ENCODE measurements around the gene PTTG1IP2.
A peak's percentile ranks its signal among the peaks of the same experiment; 100 is the strongest.
"Not testable (repeated sequence)": the region's sequence is repeated elsewhere in the genome, so short reads cannot be mapped to it uniquely, and the experiment has no call there.

PTTG1IP2 gene

DNA sequence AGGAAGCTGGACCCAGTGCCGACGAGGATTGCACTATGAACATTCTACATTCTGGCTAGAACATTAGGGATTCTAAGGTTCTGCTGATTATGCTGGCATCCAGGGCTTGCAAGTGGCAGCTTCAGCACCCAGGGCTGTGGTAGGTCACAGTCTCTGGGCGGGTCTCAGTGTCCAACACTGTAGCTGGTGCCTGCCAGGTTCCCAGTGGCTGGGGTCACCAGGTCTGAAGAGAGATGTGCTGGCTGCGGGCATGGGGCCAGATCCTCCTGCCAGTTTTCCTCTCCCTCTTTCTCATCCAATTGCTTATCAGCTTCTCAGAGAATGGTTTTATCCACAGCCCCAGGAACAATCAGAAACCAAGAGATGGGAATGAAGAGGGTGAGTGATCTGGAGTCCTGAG is at the start of gene PTTG1IP2:
Gene PTTG1IP2, plus strand, starts transcription at position 86 of the 400 bp plus-strand sequence. Its CDS starts 148 bp downstream, at position 234.
- no peak for DNase-seq

DNA sequence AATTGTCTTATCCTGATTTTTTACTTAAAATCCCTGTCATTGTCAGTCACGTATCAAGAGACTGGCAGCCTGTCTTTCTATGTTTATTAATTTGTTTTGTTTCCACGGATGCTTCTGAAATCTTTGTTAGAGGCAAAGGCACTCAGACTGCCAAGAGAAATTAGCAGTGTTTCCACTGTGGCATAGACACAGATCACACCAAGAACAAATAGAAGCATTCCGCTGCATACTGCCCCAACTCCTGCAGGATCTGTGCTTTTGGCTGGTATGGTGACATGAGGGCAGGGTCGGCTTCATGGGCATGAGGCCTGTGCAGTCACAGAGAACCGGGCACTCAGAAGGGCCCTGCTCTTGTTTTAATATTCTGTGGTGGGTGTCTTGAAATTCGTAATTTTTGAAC is 47.8 kb upstream of the PTTG1IP2 start:
- DNase-seq: no peak

DNA sequence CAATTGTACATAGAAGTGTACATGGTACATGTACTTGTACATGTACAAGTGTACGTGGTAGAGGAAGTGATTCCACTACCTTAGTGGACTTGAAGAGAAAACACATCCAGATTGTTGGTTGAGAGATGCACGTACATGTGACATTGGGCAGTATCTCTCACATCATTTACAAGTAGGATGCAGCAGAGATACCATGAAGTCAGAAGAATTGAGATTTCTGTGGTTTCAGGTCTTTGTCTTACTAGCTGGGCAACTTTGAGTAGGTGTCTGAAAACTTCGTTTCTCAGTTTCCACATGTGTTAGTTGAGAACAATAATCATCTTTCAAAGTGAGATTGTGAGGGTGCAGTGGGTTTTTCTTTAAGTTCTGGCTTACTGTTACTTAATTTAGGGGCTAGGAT is 44.7 kb upstream of the PTTG1IP2 start:
- DNase-seq: no peak

DNA sequence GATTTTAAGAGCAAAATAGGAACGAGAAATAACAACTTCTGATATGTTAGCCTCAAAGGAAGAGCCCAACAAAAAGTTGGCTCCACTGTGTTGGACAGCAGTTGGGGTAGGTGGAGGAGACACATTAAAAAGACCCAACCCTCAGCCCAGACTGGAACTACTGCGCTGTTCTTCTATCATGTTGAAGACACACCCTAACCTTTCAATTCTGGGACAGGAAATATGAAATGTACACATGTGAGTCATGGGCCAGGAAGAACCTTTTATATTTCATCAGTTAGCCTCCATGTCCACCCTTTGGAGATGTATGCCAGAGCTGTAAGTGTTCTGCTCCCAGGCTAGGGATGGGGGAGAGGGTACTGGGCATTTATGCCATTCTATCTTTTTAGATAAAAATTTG is 44.1 kb upstream of the PTTG1IP2 start:
- DNase-seq: no peak

DNA sequence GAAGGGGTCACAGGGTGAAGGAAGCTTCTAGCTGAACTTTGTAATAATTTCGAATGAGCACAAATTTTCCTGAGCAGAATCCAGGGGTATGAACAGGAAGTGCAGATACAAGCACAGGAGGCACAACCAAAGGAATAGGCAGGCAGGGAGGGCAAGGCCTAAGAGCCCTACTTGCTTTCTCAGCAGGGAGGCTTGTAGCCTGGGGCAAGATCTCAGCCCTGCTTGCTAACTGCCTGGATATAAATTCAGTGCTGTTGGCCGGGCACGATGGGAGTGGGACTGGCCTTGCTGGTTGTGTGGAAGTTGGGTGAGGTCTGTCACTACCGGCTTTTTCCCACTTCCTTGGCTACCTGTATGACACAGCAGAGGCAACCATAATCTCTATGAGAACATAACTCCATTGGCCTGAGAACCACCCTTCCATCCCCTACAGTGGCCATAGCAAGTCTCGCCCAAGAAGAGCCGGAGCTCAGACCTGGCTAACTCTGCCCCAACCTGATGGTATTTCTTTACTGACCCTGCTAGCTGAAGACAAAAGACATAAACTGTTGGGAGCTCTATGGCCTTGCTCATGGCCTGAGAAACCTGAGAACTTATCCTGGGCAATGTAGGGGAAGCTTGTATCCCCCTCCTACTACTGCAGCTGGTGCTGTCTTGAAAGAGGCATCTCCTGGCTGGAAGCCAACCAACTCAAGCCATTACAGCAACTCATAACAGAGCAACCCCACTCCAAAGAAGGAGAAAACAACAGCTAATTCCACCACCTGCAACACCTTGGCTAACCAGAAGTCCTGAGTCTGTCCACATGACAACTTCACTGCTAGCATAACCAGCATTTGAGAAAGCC is 38.6 kb upstream of the PTTG1IP2 start:
- no peak for DNase-seq

DNA sequence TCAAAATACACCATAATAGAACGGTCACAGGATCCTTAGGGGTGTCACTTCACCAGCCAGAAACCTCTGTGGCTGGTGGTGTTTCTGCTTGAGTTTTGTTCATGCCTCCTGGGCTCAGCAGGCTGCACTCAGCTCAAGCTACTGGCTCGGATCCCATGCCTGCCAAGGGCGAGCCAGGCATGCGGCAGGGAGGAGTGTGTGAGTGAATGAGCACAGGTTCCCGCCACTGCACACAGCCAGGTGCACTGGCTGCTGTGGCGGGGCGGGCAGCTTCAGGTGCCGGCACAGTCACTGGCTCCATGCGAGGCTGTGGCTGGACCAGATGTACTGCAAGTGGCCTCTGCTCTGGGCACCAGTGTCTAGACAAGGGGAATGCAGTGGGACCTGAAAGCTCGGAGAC is 36.7 kb upstream of the PTTG1IP2 start:
- DNase-seq: no peak

DNA sequence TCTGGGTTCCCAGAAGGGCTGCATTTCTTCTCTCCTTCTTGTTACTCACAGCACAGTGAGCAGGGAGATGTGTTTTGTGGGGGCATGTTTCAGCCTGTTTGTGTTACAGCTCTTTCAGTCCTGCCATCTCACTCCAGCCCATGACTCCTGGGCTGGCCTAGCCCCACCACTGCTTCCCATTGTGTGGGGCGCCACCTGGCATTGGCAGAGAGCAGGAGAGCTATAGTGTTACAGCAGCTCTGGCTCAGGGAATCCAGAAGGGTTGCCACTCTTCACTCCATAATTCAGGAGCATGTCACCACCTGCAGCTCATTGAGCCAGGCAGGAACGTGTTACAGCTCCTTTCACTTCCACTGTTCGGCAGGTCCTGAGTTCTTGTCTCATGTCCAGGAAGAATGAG is 36.2 kb upstream of the PTTG1IP2 start:
- no peak for DNase-seq

DNA sequence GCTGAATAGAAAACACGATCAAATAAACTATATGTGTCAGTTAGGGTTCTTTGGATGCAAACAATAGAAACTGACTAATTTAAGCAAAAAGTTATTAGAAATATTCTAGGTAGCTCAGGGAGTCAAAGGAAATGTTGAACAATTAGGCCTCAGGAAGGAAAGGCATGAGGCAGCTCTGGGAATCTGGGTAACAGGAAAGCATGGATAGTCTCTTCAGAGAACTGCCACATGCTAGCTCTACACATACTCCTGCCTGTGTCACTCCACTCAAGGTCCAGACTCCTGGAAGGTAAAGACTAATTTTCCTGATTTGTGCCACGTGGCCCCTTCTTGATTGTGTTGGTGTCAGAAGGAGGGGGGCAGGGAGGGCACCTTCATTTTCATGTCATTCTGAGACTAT is 23.8 kb upstream of the PTTG1IP2 start:
- no peak for DNase-seq

DNA sequence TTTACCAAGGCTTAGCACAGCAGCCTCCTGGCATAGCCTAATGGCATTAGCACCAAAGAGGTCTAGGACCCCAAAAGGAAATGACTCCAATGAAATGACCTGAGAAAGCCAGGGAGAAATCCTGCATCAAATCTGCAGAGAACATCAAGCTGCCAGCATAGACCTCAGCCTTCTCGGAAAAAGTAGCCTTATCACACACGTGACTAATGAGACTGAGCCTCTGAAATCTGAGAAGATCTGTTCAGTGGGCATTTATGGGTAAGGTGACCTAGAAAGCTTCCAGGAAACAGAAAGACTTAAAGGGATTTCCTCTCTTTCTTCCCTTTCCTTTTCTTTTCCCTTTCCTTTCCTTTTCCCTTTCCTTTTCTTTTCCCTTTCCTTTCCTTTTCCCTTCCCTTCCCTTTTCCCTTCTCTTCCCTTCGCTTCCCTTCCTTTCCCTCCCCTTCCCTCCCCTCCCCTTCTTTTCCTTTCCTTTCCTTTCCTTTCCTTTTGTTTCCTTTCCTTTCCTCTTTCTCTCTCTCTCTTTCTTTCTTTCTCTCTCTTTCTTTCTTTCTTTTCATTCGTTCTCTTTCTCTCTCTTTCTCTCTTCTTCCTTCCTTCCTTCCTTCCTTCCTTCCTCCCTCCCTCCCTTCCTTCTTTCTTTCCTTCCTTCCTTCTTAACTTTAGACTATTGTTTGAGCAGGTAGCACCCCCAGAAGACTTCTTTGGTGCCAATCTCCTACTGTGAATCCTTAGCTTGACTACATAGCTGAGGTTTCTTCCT is 23.1 kb upstream of the PTTG1IP2 start:
- no peak for DNase-seq

DNA sequence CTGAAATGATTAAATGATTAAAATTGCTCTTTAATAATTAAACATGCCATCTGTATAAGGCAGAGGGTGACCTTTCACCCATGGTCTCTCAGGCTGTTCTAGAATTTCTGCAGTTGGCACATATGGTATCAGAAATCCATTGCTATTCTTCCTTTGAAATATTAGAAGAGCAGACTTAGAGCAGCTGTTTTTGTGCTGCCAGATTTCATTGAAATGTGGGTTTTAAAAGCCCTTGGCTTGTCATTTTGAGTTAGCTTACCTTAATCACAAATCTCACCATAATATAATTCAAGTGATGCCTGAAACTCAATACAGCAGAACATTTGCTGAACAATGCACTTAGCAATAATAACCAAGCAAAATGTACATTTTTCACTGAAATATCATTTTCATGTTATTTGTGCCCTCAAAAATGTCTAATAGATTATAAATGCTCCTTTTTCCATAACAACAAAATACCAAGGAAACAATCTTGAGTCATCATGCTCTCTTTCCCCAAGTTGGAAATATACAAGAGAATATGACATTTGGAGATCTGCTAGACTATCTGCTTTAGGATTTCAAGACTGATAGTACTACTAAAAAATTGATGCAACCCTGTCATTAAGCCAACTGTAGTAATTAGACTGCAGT is 16.1 kb upstream of the PTTG1IP2 start:
- no peak for DNase-seq

DNA sequence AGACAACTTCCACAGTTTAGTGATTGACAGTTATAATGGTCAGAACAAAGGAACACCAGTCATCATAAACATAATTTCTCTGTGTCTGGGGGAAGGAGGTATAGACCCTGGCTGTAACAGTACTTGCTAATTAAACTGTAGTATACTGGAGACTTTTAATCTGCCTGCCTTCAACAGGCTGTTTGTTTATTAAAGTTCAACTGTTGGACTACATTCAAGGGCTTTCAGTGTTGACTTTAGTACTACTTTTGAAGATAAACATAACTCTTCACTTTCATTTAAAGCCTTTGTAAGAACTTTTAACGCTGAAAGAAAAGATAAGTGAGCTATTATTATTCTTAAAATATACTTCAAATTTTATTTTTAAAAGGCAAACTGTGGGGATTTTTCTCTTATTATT is 15.5 kb upstream of the PTTG1IP2 start:
- no peak for DNase-seq

DNA sequence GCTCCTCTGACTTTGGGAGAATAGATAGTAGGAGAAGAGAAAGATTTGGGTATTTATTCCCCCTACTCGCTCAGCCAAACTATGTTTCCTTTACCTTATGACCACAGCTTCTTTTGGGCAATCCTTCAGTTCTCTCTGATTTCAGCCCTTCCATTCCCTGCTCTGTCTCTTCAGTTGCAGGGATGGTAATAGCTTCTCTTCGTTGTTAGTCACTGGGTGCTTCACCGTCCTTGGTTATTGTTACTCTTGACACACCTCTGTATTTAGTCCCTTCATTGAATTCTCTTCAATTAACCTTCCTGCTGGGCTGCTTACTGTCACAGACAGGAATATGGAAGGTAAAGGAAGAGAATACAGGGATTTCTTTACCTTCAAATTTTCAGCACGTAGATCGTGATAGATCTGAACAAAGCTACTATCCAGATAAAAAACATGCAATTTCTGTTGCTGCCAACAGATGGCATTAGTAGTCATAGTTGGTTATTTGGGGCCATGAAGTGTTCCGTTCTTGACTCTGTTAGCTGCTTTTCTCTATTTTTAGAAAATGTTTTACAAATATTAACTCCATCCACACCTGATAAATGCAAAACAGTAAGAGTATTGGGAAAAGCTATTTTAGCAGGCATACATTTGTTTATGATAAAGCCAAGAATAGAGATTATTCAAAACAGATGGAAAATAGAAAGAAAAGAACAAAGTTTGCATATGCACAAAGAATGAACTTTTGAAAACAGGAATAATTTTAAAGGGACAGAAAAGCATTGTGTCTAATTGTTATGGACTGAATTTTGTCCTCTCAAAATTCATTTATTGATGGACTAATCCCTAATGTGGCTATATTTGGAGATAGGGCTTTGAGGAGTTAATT is 14.0 kb upstream of the PTTG1IP2 start:
- peak in 1 of 2 donors; percentile 6 for DNase-seq

DNA sequence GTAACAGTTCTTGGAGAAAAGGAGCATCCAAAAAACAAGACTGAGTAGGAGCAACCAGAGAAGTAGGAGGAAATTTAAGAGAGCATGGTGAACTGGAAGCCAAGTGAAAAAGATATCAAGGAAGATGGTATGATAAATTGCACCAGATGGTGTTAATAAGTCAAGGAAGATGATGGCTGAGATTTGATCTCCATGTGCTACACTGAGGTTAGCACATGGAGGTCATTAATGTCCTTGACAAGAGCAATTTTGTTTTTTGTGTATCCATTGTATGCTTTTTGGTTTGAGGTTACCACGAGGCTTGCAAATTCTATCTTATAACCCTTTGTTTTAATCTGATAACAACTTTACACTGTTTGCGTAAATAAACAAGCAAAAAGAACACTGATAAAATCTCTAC is 11.3 kb upstream of the PTTG1IP2 start:
- no peak for DNase-seq

DNA sequence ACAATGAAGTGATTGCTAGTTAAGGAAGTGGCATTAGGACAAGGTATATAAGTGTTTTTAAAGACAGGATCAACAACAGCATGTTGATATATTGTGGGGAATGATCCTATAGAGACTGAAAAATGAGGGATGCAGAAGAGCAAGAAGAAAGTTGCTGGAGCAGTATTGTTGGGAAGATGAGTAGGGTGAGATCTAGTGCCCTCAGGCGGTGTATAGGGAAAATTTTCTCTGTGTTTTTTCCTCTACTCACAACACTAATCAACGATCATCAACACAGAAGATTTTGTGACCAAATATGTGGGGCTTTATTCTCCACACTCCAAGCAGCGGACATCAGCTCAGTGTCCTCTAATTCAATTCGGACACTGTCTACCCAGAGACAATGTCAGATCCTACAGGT is 9.6 kb upstream of the PTTG1IP2 start:
- DNase-seq: no peak

DNA sequence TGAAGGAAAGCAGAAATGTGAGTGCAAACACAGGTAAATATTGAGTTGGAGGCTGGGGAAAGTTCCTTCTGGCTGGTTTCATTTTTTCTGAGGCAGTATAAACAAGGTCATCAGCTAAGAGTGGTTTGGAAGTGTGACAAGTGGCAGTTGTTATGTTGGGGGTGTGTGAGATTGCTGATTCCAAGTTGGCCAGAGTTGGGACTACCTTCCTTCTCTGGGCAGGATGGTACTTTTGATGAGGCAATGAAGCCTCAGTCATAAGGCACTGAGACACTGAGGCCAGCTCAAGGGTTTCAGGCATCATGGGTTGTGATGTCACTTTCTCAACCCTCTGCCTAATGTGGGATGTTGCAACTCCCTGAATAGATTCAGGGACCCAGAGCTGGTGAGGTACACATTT is 8.2 kb upstream of the PTTG1IP2 start:
- no peak for DNase-seq

DNA sequence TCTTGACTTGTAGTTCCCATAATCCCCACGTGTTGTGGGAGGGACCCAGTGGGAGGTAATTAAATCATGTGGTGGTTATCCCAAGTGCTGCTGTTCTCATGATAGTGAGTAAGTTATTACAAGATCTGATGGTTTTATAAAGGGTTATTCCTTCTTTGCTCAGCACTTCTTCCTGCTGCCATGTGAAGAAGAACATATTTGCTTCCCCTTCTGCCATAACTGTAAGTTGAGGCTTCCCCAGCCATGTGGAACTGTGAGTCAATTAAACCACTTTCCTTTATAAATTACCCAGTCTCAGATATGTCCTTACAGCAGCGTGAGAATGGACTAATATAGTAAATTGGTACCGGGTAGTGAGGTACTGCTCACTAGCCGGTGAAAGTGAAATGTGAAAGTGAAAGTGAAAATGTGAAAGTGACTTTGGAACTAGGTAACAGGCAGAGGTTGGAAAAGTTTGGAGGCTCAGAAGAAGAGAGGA is 6.2 kb upstream of the PTTG1IP2 start:
- DNase-seq: not testable (repeated sequence)

DNA sequence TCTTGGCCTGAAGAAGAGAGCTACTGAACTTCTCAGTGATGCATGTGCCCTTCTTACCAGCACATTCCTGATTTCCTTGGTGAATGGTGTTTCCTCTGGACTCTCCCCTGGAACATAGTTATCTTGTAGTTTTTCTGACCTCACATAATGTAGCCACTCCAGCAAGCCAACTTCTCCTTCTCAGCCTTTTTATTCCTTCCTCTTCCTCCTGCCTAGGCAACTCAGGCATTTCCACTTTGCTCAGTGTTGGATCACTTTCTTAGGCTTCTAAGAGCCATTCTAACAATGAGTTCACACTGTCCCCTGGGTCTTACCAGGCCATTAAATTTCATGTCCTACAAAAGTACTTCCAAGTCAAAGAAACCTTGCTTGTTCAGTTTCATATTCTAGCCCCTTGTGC is 3.6 kb upstream of the PTTG1IP2 start:
- DNase-seq: no peak

DNA sequence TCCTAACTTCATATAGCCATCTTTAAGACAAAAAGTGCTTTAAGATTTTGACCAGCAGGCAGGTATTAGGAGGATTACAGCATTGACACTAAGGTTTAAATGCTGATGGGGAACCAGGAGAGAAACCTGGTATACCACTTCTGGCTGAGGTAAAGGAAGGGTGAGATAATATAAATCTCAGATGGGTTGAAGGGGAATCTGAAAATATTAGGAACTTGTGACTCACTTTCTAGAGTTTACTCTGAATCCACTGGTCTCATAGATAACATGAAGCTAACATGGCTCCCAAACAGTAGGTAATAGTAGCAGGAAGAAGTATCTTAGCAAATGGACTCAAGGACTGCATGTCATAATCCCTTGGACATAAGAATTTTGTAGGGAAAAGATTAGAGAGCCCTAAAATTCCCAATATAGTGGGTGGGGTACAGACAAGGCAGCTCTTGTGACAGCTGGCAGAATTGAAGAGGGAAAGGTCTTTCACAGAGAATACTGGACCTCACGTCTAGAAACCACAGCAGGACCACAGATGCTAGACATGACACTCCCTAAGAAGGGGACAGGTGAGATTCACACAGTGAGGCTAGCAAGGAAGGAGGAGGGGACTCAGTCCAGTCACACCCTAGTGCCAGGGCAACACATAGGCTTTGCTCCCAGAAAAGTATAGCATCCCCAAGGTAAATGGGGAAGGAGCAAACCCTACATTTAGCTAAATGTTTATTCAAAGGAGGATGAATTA is 3.5 kb downstream of the PTTG1IP2 start:
- DNase-seq: no peak

DNA sequence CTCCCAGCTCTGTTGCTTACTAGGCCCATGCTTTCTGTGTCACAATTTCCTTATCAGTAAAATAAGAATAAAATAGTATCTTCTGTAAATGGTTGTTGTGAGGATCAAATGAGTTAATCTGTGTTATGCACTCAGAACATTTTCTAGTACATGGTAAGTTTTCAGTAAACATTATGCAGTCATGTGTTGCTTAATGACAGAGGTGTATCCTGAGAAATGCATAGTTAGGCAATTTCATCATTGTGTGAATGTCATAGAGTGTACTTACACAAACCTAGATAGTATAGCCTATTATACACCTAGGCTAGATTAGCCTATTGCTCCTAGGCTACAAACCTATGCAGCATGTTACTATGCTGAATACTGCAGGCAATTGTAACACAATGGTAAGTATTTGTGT is 4.4 kb downstream of the PTTG1IP2 start:
- DNase-seq: no peak

DNA sequence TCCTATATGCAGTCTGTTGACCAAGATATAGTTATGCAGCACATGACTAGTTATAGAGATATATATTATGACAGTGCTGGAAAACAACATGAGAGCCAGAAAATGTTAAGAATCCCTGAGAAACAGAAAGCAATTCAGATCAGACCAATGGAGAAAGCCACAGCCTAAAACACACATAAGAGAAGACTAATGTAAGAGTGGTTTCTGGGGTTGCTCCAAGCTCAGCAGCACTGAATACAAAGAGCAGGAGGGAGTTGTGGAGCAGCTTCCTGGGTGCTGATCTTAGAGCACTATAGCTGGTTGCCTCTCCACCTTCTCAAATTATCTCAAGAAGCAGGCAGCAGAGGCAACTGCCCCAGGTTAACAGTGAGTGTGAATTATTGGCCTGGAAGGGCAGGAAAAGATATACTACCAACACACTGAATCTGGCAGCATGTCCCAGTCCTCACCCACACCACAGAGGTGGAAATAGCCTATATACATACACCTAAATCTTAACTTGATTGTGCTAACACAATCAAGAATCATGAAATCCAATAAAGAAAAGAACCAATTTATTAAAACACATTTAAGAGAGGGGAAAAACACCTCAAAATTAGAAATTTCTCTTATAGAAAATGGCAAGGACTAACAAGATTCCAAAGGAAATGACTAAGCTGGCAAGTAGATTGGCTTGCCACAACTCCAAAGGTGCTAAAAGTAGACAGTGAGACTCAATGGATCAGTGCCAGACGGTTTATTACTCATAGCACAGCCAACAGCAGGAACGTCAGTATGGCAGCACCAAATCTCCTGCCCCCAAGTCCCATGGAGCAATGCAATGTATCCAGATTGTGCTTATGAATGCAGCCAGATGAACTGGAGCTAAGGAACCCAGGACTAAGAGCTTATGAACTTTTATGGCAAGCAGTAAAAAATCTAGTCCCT is 5.1 kb downstream of the PTTG1IP2 start:
- no peak for DNase-seq

DNA sequence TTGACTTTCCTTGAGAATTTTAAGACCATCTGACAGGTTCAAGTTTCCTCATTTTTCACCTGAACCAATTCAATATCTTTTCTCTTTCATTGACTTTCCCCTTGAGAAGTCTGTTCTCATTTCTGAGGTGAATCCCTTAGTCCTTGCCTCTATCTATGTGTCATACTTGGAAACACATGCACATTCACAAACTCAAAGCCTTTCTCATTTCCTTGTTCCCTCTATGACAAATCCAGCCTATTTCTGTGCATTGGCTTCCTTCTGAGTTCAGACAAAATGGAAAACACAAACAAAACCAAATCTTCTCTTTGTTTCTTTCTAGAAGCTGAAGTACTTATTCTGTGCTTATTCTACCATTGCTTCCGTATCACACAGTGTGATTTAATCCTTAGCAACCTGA is 13.8 kb downstream of the PTTG1IP2 start:
- DNase-seq: no peak

Data from bone marrow (tissue), 2 donors.